HG03045 (cell line): ENCODE measurements around the gene AKT1.

Experiments used
- ATAC-seq: cut with Tn5 transposase; IDR thresholded peaks from one replicate; pipeline ENCODE4 v1.9.1; 2021; ENCODE audit warnings: mild to moderate bottlenecking, moderate library complexity; ENCODE audit not compliant: unreplicated experiment

Gene AKT1

GRCh38 chr14:104786726-104787675 is 8.5 kb downstream of the AKT1 start:
- ATAC-seq = no peak

- no peak for ATAC-seq
These were observed 9.4 kb downstream of the AKT1 start for GRCh38 chr14:104786091-104786586.

- ATAC-seq = no peak
These were observed 9.9 kb downstream of the AKT1 start for GRCh38 chr14:104785708-104786080.

- no peak for ATAC-seq
These were observed 10.5 kb downstream of the AKT1 start for GRCh38 chr14:104784846-104785707.

GRCh38 chr14:104784218-104784568 is 11.4 kb downstream of the AKT1 start:
- no peak for ATAC-seq

GRCh38 chr14:104783484-104784217 is 11.9 kb downstream of the AKT1 start:
- ATAC-seq = no peak

- no peak for ATAC-seq
These were observed 12.8 kb downstream of the AKT1 start for GRCh38 chr14:104782808-104783139.

- no peak for ATAC-seq
These were observed 13.3 kb downstream of the AKT1 start for GRCh38 chr14:104782086-104782807.

GRCh38 chr14:104781271-104782077 is 14.1 kb downstream of the AKT1 start:
- ATAC-seq = no peak

GRCh38 chr14:104780513-104781030 is 15.0 kb downstream of the AKT1 start:
- ATAC-seq = no peak

GRCh38 chr14:104779776-104780512 is 15.6 kb downstream of the AKT1 start:
- ATAC-seq = no peak

GRCh38 chr14:104778694-104779331 is 16.7 kb downstream of the AKT1 start:
- no peak for ATAC-seq

- no peak for ATAC-seq
These were observed 17.7 kb downstream of the AKT1 start for GRCh38 chr14:104777808-104778249.

- no peak for ATAC-seq
These were observed 18.4 kb downstream of the AKT1 start for GRCh38 chr14:104776961-104777807.

GRCh38 chr14:104776481-104776880 is 19.1 kb downstream of the AKT1 start:
- ATAC-seq = no peak

- ATAC-seq = no peak
These were observed 20.5 kb downstream of the AKT1 start for GRCh38 chr14:104775073-104775489.

GRCh38 chr14:104774453-104775072 is 21.0 kb downstream of the AKT1 start:
- ATAC-seq = no peak
